ENCODE data around the gene ZNF516. TPM values are rescaled to one million over a fixed set of nuclear protein-coding genes. Genes with fewer than 3 reads are reported as not detected.
A peak's percentile ranks its signal among the peaks of the same experiment; 100 is the strongest.

The ZNF516 gene
- total RNA-seq, 1 donor from 2014 or later: 108 TPM

GRCh38 chr18:76430636-76431035, 64.4 kb downstream of the ZNF516 start:
- Mint-ChIP-seq H3K4me1 (ENCODE audit: low read depth) (peaks cover 30% of the 10 kb centered on the region), H3K4me3 (ENCODE audit: low read depth) (no peak overlapping the region), H3K36me3 (ENCODE audit: insufficient read depth) (peaks cover 33% of the 10 kb centered on the region), H3K9me3 (ENCODE audit: low read depth) (no peaks in the 10 kb centered on the region), H3K27me3 (no peaks in the 10 kb centered on the region), H3K27ac (no peak overlapping the region)
- DNase-seq (ENCODE audit: low spot score, unreplicated experiment): no peak
- no peak for TF ChIP-seq CTCF (IDR thresholded peaks at IDR 0.05; ENCODE audit: unreplicated experiment)

GRCh38 chr18:76429262-76430126, 65.5 kb downstream of the ZNF516 start:
- no peak for TF ChIP-seq CTCF (IDR thresholded peaks at IDR 0.05; ENCODE audit: unreplicated experiment)
- no peaks in the 10 kb centered on the region for H3K9me3 Mint-ChIP-seq (ENCODE audit: low read depth)
- peaks cover 38% of the 10 kb centered on the region for H3K4me1 Mint-ChIP-seq (ENCODE audit: low read depth)
- DNase-seq (ENCODE audit: low spot score, unreplicated experiment): no peak
- peak overlapping the region; percentile 6 for H3K27ac Mint-ChIP-seq
- H3K36me3 Mint-ChIP-seq (ENCODE audit: insufficient read depth): peaks cover 26% of the 10 kb centered on the region
- no peak overlapping the region for H3K4me3 Mint-ChIP-seq (ENCODE audit: low read depth)
- H3K27me3 Mint-ChIP-seq: no peaks in the 10 kb centered on the region

GRCh38 chr18:76428396-76429261, 66.4 kb downstream of the ZNF516 start:
- Mint-ChIP-seq H3K27me3 (no peaks in the 10 kb centered on the region), H3K9me3 (ENCODE audit: low read depth) (no peaks in the 10 kb centered on the region), H3K4me3 (ENCODE audit: low read depth) (no peak overlapping the region), H3K27ac (peak overlapping the region; percentile 6), H3K4me1 (ENCODE audit: low read depth) (peaks cover 38% of the 10 kb centered on the region), H3K36me3 (ENCODE audit: insufficient read depth) (peaks cover 20% of the 10 kb centered on the region)
- DNase-seq (ENCODE audit: low spot score, unreplicated experiment): no peak
- TF ChIP-seq CTCF (IDR thresholded peaks at IDR 0.05; ENCODE audit: unreplicated experiment): no peak

GRCh38 chr18:76426737-76427305, 68.2 kb downstream of the ZNF516 start:
- H3K4me3 Mint-ChIP-seq (ENCODE audit: low read depth): no peak overlapping the region
- peak; percentile 41 for DNase-seq (ENCODE audit: low spot score, unreplicated experiment)
- no peak overlapping the region for H3K27ac Mint-ChIP-seq
- peak; percentile 78 for TF ChIP-seq CTCF (IDR thresholded peaks at IDR 0.05; ENCODE audit: unreplicated experiment)
- H3K36me3 Mint-ChIP-seq (ENCODE audit: insufficient read depth): peaks cover 4% of the 10 kb centered on the region
- H3K9me3 Mint-ChIP-seq (ENCODE audit: low read depth): no peaks in the 10 kb centered on the region
- peaks cover 49% of the 10 kb centered on the region for H3K4me1 Mint-ChIP-seq (ENCODE audit: low read depth)
- no peaks in the 10 kb centered on the region for H3K27me3 Mint-ChIP-seq
